ENCODE measurements around the gene TEX19.
"Not testable (repeated sequence)": the region's sequence is repeated elsewhere in the genome, so short reads cannot be mapped to it uniquely, and the experiment has no call there.

TEX19 gene

DNA sequence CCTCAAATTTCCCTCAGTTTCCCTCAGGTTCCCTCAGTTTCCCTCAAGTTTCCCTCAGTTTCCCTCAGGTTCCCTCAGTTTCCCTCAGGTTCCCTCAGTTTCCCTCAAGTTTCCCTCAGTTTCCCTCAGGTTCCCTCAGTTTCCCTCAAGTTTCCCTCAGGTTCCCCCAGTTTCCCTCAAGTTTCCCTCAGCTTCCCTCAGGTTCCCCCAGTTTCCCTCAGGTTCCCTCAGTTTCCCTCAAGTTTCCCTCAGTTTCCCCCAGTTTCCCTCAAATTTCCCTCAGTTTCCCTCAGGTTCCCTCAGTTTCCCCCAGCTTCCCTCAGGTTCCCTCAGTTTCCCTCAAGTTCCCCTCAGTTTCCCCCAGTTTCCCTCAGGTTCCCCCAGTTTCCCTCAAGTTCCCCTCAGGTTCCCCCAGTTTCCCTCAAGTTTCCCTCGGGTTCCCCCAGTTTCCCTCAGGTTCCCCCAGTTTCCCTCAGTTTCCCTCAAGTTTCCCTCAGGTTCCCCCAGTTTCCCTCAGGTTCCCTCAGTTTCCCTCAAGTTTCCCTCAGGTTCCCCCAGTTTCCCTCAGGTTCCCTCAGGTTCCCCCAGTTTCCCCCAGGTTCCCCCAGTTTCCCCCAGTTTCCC is 516 bp downstream of the TEX19 start:
- FAIRE-seq = not testable (repeated sequence)

DNA sequence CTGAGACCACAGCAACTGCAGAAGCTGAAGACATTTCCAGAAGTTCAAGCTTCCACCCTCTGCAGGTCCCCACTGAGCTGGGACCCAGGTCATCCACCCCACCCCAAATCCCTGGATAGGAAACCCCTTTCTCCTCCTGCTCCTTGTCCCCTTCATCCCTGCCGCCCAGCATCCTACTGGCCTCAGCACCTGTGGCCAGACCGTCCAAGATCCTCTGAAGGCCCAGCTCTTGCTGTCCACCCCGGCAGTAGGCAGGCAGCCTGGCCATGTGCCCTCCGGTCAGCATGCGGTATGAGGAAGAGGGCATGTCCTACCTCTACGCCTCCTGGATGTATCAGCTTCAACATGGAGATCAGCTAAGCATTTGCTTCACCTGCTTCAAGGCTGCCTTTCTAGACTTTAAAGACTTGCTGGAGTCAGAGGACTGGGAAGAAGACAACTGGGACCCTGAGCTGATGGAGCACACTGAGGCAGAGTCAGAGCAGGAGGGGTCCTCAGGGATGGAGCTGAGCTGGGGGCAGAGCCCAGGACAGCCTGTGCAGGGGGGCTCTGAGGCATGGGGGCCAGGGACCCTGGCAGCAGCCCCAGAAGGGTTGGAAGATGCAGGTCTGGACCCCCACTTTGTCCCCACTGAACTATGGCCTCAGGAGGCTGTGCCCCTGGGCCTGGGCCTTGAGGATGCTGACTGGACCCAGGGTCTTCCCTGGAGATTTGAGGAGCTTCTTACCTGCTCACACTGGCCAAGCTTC is 3.0 kb downstream of the TEX19 start:
- no peak for FAIRE-seq

DNA sequence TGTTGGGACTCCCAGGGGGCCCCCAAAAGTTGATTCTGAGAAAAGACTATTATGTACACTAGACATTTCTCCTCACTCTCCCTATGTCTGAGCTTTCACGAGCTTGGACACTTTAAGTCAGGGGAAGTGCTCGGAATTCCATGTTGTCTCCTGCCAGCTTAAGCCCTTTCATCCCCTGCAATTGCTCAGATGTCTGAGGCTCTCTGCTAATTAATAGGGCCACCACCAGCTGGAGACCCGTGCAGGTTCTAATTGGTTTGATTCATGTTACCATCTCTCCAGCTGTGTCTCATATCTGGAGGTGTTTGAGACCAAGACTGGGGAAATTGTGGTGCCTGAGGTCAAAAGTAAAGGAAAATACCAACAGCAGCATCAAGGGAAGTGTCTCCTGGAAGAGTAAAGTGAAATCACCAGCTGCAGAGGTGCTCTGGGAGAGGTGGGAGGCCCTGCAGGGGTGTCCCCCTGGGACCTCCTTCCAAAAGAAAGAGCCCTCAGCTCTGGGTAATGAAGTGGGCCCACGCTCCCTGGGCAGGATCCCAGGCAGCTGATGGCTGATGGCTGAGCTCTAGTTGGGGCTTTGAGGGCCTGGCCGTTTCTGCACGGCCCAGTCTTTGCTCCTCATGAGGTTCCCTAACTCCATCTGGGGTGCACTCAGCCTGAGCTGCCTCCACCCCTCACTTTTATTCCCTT is 6.7 kb downstream of the TEX19 start:
- no peak for FAIRE-seq

DNA sequence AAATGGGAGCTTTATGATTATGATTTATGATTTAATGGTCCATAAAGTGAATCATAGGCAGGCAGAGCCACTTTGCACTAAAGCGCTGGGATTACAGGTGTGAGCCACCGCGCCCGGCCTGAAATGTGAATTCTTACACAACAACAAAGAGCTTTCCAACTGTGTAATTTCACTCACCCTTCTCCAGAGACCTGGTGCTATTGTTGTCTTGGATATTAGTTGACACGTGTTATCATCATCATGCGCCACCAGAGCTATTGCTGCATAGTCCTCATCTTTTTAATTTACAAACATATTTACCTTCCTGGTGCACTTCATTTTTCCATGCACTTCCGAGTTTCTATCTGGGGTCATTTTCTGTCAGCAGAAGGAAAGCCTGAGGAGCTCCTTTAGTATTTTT is 7.7 kb downstream of the TEX19 start:
- no peak for FAIRE-seq

DNA sequence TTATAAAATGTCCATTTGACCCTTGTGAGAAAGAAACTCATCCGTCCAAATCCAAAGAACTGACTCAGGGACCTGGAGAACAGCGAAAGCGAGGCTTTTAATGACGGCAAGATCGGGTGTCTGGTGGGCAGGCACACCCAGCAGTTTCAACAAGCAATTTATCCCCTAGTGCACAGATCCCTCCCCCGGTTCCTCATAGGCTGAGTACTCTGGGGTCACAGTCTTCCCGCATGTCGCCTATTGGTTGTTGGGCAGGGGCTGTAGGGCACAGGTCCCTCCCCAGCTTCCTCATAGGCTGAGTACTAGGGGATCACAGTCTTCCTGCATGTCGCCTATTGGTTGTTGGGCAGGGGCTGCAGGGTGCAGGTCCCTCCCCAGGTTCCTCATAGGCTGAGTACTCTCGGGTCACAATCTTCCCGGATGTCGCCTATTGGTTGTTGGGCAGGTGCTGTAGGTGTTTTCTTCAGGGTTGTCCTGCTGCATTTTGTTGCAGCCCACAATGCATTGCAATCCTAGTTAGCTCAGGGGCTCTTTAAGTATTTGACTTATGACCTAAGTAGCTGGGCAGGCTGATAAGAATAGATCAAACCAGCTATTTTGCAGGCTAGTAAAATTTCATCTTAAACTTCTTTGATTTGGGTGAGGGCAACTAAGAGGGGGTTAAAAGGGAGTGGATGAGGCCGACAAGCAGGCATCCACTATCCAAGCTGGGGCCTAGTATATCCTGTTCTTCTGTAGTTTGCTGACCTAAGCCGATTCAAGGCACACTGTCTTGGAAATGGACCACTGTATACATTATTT is 8.9 kb downstream of the TEX19 start:
- FAIRE-seq = no peak

DNA sequence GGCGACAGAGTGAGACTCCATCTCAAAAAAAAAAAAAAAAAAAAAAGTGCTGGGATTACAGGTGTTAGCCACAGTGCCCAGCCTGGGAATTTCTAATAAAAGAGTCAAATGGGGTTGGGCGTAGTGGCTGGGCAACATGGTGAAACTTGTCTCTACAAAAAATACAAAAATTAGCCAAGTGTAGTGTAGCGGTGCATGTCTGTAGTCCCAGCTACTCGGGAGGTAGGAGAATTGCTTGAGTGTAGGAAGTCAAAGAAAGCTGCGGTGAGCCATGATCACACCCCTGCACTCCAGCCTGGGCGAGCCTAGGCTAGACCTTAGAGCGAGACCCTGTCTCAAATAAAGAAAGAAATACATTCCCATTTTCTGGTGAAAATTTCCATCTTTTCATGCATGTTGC is 10.2 kb downstream of the TEX19 start:
- no peak for FAIRE-seq

DNA sequence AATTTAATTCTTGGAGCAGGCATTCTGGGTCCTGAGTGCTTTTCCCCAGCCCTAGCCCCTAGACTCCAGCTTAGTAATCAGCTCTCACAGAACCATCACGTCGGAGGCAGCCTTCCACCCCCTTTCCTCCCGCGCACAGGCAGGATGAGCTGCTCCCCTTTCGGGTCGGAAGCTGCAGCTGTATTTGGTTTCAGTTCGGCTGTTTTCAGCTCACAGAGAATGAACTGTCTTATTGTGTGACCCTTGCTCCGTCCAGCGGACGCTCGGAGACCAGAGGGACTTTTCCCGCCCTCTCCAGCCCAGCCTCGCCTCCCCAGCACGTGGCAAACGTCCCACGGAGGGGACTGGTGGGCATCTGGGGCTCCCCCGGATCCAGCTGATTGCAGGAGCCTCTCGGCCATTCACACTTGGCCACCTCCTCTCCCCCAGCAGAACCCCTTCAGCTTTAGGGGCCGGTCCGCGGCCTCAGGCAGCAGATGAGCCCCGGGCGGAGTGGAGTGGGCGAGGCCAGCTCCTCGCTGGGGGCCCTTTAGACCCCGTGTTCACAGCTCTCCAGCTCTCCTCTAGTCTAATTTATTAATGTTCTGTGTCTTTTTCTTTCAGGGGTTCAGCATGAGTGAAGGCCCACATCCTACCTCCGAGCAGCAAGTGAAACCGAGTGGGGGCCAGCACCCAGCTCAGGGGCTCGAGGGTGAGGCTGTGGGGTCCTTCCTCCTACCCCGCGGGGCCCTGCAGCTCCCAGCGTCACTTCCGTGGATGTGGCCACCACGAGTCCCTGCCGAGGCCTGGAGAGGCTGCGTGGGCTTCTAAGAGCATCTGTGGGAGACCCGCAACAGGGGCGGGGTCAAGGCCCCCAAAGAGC is 11.7 kb downstream of the TEX19 start:
- no peak for FAIRE-seq

DNA sequence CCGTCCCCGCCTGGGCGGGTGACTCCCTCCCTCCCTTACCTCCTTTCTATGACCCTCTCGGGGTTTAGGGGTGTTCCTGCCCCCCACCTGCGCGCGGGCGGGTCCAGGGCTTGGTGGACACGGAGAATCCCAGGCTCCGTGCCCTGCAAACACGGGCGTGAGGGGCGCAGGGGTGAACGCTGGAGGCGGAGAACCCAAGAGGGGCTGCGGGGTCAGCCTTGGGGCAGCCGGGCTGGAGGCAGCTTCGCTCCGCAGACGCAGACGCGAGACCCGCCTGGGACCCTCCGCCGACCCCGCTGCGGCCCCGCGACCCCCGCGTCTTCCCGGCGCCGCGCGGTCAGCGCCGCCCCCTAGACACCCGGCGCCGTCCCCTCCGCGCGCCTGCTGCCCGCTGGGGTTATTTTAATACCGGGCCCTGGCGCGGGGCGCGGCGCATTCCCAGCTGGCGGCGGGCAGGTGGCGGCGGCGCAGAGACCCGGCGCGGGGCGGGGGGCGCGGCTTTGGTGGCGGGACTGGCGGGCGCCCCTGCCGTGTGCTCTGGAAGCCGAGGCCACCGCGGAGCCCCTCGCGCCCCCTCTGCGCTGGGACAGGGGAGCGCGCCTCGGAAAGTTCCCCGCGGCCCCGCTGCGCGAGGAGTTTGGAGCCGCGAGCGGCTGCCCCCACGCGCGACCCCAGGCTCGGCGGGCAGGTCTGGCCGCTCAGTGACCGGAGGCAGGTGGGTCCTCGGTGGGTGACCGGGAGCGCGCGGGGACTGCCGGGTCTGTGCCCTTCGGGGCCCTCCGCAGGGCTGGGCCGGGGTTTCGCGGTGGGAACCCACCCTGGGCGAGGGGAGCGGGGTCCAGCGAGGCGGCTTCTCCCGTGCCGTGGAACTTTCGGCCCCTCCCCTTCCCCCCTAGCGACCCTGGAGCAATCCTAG is 12.5 kb downstream of the TEX19 start, which contains the start of gene UTS2R:
Gene UTS2R, plus strand, starts transcription at position 433 of the 916 bp plus-strand sequence. CDS start 2,560 bp downstream, outside the sequence.
- no peak for FAIRE-seq

DNA sequence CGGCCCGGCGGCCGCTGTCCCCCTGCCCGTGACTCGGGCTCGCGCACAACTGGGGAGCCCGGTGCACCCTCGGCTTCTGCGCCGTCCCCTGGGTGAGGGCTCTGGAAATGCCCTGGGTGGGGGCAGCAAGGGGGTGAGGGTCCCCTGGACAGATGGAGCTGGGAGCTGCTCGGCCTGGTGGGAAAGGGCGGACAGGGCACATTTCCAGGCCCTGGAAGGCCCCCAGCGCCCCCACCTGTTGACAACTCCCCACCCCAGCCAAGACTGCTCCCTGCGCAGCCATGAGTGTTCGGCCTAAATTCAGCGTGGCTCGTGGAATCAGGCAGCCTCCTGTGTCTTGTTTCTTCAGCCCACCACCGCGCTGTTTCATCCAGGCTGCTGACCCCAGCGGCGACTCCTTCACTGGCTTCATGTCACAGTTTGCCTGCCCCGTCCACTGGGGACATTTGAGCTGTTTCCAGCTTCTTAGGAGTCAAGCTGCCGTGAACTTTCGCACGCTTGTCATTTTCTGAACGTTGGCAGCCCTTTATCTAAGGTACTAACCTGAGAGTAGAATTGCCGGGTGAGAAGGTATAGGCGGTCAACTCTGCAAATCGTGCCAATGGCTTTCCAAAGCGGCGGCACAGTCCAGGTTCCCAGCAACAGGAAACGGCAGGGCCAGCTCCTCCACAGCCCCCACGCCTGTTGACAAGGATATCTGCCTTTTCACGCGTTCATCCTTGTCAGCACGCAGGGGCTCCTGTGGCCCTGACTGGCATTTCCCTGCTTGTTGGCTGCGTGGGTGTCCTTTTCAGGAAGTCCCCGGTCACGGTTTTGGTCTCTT is 13.4 kb downstream of the TEX19 start:
- FAIRE-seq = no peak

DNA sequence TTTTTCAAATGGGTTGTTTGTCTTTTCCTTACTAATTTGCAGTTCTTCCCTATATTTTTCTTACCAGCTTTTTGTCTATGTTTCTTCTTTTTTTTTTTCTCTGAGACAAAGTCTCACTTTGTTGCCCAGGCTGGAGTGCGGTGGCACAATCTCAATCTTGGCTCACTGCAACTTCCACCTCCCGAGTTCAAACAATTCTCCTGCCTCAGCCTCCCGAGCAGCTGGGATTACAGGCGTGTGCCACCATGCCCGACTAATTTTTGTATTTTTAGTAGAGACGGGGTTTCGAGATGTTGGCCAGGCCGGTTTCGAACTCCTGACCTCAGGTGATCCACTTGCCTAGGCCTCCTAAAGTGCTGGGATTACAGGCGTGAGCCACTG is 14.0 kb downstream of the TEX19 start:
- FAIRE-seq = not testable (repeated sequence)

DNA sequence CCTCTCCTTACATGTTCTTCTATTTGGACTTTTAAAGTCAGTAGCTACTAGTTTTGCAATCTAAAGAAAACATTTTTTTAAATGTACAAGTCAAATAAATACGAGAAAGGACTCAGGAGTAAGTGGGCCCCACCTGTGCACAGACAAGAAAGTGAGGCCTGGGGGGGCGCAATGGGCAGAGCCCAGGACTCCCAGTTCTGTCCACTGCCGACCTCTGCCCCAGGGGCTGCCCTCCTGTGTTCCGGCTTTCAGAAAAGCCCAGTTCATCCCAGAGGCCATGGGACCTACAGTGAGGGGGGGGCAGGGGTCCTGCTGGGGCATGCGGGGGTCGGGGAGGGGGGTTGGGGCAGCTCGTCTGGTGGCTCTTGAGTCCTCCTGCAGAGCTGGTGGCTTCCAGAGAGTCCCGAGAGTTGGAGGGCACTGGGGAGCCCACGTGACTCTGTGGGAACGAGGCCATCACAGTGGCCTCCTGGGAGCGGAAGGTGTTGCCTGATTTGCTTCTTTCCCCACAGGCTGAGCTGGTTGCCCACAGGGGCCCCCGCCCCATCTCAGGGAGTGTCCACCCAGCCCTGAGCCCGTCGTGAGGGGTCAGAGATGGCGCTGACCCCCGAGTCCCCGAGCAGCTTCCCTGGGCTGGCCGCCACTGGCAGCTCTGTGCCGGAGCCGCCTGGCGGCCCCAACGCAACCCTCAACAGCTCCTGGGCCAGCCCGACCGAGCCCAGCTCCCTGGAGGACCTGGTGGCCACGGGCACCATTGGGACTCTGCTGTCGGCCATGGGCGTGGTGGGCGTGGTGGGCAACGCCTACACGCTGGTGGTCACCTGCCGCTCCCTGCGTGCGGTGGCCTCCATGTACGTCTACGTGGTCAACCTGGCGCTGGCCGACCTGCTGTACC is 14.9 kb downstream of the TEX19 start:
- FAIRE-seq = no peak

DNA sequence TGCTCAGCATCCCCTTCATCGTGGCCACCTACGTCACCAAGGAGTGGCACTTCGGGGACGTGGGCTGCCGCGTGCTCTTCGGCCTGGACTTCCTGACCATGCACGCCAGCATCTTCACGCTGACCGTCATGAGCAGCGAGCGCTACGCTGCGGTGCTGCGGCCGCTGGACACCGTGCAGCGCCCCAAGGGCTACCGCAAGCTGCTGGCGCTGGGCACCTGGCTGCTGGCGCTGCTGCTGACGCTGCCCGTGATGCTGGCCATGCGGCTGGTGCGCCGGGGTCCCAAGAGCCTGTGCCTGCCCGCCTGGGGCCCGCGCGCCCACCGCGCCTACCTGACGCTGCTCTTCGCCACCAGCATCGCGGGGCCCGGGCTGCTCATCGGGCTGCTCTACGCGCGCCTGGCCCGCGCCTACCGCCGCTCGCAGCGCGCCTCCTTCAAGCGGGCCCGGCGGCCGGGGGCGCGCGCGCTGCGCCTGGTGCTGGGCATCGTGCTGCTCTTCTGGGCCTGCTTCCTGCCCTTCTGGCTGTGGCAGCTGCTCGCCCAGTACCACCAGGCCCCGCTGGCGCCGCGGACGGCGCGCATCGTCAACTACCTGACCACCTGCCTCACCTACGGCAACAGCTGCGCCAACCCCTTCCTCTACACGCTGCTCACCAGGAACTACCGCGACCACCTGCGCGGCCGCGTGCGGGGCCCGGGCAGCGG is 15.7 kb downstream of the TEX19 start:
- FAIRE-seq = no peak

DNA sequence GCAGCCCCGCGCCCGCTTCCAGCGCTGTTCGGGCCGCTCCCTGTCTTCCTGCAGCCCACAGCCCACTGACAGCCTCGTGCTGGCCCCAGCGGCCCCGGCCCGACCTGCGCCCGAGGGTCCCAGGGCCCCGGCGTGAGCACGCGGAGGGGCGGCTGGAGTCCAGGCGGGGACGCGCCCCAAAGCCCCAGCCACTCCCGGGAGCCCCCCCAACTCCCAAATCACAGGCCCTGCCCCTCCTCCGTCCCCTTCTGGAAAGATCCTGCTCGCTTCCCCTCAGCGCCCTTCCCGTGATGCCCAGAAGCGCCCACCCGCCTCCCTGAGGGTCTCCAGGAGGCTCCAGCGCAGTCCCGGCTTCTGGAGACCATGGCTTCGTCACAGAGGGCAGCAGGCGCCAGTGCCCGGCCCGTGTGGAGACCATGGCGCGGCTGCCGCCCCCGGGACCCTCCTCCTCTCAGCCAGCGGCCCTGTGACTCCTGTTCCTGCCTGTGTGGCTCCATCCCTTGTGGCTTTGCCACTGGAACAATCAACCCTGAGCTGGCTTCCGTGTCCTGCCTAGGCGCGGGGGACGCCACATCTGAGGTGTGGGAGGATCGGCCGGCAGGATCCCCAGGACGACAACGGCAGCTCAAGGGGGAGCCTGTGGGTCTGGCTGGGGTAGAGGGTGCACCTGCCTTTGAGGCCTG is 16.5 kb downstream of the TEX19 start:
- no peak for FAIRE-seq

DNA sequence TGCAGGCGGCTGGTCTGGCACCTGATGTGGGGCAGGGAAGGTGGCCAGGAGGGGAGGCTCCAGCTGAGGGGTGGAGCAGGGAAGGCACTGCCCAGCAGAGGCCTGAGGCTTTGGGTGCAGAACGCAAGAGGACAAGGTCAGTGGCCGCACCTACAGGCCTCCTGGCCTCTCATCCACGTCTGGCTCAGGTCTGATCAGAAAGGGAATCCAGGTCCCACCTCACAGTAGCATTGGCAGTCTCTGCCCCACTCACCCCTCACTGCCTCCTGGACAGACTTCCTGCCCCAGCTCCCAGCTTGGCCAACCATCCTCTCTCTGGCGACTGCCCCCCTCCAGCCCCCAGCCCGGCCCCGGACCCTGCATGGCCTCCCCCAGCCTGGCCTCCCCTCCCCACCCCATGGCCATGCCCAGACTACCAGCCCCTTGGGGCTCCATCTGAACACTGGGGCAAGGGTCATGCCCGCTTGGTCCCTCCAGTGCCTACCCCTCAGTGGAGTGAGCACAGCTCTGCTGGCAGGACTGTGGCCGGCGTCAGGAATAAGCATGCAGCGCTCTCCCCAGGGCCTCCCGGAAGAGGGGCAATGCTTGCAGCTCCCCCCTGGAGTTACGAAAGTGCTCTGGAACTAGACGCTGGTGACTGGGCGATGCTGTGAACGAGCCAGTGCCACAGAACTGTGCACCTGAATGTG is 17.1 kb downstream of the TEX19 start:
- no peak for FAIRE-seq

DNA sequence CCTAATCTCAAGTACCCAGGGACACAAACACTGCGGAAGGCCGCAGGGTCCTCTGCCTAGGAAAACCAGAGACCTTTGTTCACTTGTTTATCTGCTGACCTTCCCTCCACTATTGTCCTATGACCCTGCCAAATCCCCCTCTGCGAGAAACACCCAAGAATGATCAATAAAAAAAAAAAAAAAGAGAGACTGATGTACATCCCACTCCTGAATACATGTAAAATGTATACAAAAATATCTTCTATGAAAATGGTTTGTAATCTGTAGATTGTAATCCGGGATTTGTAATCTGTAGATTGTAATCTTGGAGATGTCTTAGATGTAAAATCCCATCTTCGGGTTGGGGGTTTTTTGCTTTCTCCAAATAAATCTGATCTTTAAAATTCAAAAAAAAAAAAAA is 18.2 kb downstream of the TEX19 start:
- not testable (repeated sequence) for FAIRE-seq

DNA sequence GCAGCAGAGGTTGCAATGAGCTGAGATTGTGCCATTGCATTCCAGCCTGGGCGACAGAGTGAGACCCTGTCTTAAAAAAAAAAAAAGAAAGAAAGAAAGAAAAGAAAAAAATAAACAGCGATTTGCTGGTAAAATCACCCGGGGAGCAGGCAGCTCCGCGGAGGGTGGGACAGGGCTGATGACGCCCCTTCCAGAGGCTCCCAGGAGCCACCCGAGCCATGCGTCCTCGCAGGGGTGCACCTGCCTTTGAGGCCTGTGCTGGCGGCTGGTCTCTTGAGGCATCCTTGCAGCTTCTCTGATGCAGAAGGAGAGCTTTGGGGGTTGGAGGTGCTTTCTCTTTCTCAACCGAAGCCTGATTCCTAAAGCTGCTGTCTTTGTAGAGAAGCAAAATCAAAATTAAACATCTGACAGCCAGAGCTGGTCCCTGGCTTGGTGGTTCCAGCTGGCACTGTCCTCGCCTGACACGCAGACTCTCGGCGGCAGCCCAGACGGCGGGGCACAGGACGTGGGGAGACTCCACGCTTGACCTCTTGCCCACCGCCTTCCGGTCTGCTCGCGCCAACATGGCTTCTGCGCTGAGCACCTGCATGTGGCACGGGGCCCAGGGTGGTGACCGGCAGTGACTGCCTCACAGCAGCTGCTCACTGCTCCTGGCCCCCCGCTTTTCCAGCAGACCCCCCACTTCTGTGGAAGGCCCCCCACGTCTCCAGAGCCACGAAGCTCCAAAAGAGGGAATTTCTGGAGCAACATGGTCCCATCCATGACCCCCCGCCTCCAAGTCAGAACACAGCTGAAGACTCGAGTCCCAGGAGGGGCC is 19.1 kb downstream of the TEX19 start:
- no peak for FAIRE-seq

Measured in endometrium (tissue), 2 donors.